ENCODE data around the gene RBM11. TPM values are rescaled to one million over a fixed set of nuclear protein-coding genes. Genes with fewer than 3 reads are reported as not detected.

RBM11 gene
- total RNA-seq, 1 experiment from 2014 or later = 4.1 TPM

DNA sequence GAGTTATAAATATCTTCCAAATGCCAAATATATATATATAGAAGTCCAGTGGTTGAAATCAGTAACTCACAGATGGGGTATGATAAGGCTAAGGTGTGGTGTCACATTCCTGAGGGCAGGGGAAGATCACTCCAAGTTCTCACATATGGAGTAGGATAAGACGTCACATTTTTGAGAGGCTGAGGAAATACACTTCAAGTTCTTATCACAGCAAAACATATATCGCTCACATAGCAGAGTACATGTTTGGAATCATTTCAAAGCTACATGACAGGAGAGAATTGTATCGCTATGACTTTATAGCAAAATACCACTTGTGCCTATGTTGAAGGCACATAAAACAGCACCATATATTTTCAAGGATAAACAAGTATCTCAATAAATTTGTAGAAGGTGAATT is 55.1 kb downstream of the RBM11 start:
- DNase-seq (ENCODE audit: low read depth) = no peak

DNA sequence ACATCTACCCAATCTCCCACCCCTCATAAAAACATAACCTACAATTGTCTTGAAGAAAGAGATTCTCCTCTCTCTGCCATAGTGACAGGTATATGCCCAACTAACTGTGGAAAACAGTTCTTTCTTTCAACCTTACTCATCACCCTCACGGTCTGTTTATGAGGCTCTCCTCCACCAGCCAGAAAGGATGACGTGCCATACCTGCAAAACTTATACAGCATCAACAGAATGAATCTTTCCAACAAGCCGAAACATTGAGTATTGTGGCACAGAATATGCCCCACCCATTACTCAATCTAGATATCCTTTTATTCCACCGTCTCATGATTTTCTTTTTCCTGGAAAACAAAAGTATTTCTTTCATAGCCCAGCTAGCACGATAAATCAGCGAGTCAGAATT is 55.7 kb downstream of the RBM11 start:
- DNase-seq (ENCODE audit: low read depth) = no peak

DNA sequence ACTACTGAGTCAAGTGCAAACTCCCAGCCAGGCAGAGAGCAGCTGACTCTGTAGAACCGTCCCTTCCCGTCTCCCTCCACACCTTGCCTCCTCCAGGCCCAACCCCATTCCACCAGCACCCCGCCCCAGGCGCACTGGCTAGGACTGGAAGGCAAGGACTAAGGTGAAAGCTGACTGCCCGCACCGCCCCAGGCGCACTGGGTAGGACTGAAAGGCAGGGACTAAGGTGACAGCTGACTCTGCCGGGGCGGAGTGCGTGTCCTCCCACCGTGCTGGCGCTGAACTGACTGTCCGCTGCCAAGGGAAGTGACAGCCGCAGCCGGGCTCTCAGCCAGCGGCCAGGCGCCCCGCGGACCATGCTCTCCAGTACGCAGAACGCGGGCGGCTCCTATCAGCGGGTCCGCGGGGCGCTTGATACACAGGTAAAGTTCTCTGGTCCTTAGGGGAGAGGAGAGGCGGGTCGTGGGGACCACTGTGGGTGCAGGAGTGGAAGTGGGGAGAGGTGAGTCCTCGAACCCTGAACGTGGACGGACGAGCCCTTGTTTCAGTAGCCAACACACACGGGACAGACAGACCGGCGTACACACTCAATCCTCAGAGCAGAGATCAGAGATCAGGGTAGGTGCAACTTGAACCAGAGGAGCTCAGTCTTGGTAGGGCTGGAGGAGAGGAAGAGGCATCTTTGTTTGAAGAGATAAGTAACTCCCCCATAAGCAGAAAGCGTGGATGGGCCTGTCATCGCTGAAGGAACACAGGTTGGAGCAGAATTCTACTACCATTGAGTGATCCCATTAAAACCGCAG is 58.0 kb downstream of the RBM11 start:
- peak; percentile 24 for DNase-seq (ENCODE audit: low read depth)

DNA sequence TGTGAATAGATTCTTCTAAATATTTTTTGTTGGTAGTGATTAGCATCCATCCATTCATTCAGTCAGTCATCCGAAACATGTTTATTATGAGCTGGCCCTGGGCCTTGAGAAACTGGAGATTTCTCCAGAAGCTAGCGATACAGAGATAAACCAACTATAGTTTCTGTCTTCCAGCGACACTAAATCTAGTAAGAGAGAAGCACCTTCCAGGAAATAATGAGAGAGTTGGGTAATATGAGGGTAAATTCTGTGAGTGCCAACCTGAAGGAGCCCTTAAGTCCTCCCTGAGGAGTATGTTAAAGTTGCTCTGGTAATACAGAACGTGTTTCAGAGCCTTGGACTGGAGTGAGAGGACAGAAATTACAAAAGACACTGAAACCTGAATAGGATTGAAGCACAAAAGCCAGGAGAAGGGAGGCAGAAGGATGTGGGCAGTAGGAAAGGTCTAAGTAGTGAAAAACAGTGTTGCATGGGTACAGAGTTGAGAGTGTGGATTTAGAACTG is 59.8 kb downstream of the RBM11 start:
- DNase-seq (ENCODE audit: low read depth) = no peak

Other genes with a start within 250 kb of the RBM11 start
- gene LIPI, start 5.2 kb upstream of the RBM11 start, total RNA-seq (2014; rRNA removed; shearing (Covaris generic)) = not detected in 2 replicates
- 63.9 and 69.7 TPM in 2 replicates for gene HSPA13, start 167.0 kb downstream of the RBM11 start, total RNA-seq (2014; rRNA removed; shearing (Covaris generic))

Data from Daoy (cell line).